GM18505 (cell line): ENCODE results near the gene RCAN3.
"Not testable (repeated sequence)": the region's sequence is repeated elsewhere in the genome, so short reads cannot be mapped to it uniquely, and the experiment has no call there.

Source experiments
- ATAC-seq: cut with Tn5 transposase; IDR thresholded peaks from one replicate; pipeline ENCODE4 v1.9.1; 2021; ENCODE audit not compliant: unreplicated experiment
- POLR2A ChIP-seq: IDR thresholded peaks from 4 replicates; pipeline ENCODE4 v1.6.1; 2011; ENCODE audit warnings: borderline replicate concordance; ENCODE audit not compliant: insufficient read depth, insufficient read length; ENCODE audit errors: extremely low read depth

RCAN3 gene

DNA sequence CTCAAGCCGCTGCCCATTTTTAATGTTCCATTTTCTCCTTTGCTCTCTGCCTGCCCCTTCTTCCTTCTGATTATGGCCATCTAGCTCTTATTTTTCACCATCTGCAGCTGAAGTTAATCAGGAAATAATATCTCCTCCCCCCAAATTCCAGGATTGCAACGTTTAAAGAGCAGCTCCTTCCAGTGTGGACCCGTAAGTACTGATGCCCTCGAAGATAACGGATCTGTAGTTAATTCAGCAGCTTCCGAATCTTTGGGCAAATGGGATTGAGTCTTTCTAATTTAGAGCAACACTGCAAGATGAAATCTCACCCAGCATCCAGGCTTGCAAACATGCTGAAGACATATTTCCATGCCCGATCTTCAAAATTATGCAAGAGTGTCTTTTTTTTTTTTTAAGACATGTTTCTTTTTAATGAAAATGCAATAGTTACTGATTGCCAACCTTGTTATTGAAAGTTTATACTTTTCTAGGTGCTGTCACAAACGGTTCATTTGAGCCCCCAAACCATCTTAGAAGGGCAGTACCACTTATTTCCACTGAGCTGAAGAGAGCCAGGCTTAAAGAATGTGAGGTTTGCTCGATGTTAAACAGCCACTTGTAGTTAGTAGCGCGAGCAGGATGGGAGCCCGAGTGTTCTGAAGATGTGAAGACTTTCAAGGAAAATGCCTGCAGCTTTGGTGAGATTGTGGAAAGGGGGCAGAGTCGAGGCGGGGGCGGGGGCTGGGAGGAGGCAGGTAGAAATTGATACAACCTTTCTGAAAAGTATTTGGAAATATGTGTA, 10.9 kb upstream of the RCAN3 start:
- TF ChIP-seq POLR2A: no peak
- ATAC-seq: no peak

DNA sequence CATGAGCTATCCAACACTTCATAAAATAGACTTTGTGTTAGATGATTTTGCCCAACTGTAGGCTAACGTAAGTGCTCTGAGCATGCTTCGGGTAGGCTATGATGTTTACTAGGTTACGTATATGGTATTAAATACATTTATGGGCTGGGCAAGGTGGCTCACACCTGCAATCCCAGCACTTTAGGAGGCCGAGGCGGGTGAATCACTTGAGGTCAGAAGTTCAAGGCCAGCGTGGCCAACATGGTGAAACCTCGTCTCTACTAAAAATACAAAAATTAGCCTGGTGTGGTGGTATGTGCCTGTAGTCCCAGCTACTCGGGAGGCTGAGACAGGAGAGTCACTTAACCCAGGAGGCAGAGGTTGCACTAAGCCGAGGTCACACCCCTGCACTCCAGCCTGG, 9.7 kb upstream of the RCAN3 start:
- not testable (repeated sequence) for ATAC-seq

DNA sequence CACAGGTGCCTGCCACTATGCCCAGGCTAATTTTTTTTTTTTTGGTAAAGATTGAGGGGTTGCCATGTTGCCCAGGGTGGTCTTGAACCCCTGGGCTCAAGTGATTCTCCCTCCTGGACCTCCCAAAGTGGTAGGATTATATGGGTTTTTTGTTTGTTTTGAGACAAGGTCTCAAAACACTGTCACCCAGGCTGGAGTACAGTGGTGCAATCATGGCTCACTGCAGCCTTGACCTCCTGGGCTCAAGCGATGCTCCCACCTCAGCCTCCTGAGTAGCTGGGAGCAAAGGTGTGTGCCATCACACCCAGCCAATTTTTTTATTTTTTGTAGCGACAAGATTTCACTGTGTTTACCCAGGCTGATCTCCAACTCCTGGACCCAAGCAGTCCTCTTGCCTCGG, 8.9 kb upstream of the RCAN3 start:
- TF ChIP-seq POLR2A: no peak
- no peak for ATAC-seq

DNA sequence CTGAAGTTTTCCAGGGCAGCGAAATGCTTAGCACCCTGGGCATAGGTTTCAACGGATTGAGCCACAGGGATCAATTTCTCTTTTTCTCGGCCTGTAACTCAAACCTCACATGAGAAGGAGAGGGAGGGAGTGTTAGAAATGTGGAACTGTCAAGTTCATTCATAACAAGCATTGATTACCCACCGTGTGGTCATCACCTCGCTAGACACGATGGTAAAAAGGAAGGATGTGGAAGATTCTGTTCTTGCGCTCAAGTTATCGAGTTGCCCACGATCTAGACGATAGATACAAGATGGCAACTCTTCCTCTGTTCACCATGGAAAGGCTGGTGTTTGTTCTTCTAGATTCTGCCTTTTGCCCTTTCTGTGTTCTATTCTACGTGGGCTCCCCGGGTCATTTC, 4.0 kb upstream of the RCAN3 start:
- ATAC-seq: no peak
- TF ChIP-seq POLR2A: no peak

DNA sequence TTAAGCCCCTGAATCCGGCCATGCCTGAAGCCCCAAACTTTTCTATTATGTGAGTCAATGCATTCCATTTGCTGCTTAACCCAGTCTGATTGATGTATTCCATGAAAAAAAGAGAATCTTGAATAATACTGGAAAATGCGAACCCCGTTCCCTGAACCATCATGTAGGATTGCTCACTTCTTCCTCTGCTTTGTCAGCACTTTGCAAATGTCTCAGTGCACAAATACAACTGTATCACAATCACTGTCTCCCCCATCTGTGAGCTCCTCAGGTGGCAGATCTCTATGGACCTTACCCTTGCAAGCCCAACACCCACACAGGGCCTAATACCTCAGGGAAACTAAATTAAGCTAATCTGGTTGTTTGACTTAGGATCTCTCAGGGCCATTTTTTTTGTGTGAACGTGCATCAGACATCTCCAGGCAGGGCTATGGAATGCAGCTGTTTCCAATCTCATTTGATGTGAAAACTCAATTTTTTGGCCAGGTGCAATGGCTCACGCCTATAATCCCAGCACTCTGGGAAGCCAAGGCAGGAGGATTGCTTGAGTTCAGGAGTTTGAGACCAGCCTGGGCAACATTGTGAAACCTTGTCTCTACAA, 2.1 kb upstream of the RCAN3 start:
- TF ChIP-seq POLR2A: no peak
- no peak for ATAC-seq

DNA sequence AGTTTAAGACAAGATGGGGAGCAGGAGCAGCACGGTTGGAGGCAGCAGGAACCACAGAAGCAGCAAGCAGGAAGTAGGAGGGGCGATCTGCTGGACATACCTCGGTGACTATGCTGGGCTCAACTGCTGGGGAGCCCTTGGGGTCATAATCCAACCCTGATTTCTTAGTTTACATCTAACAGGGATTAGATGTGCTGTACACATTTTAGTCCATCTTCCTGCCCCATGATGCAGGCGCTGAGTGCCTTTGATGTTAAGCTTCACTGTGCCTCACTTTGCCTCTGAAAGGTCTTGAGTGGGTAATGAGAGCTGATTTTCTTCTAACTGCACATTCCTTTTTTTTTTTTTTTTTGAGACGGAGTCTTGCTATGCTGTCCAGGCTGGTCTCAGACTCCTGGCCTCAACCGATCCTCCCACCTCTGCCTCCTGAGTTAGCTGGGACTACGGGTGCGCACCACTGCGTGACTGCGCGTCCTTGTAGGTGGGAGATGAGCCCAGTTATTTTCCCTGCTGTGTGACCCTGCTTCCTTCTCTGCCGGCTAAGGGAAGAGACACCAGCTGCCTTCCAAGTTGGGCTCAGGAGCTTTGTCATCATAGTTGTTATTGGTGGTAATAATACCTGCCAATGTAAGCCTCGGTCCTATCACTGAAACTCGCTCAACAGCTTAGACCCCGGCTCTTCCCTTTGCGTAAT, 1.1 kb upstream of the RCAN3 start:
- no peak for TF ChIP-seq POLR2A
- no peak for ATAC-seq

DNA sequence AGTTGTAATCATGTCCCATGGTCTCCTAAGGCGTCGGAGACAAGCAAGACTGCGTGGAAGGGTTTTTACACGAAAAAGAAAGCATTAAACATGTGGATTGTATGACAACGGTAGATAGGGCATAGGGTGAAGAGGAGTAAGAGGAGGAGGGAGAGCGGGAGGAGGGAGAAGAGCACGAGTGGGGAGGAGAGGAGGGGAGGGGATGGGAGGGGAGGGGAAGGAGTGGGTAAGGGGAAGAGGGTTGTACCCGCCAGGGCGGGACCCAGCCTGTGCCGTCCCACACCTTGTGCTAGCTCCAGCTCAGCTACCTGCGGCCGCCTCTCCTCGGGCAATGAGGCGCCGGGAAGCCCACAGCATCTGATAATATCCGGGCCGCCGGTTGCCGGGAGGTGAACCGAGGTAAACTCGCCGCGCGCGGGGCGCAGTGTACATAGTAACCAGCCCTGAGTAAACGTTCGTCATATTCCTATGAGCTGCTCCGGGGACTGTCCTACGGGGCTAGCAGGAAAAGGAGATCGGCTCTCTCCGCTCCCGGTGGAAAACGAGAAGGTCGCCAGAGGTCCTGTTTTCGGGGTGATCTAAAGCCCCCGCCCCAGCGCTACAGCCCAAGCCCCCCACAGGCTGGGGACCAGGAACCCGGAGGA, 449 bp upstream of the RCAN3 start:
- ATAC-seq: no peak
- no peak for TF ChIP-seq POLR2A

DNA sequence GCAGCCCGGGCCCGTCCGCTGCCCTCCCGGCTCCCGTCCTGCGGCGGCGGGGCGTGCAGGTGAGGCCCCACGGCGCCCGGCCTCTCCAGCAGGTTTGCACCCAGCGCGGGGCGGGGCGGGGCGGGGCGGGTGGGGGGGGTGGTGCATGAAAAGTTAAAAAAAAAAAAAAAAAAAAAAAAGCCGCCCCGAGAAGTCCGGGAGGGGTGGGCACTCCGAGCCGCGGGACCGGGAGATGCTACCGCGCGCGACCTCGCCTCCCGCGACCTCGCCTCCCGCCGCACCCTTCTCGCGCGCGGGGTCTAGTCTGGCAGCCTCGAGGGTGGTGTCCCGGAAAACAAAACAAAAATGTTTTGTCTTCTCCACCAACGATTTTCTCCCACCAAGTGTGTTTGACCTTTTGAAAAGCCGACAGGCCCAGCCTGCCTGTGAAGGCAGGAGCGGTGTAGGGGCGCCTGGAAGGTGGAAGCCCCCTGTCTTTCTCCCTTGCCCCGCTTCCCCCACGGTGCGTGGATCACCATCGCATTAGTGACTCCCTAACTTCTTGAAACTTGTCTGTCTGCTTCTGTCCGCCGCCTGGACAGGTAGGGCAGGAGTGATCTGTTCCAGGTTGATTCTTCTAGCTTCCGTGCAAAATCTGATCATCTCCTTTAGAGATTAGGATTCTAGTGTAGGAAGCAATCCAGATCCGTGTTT, 569 bp downstream of the RCAN3 start:
- TF ChIP-seq POLR2A: no peak
- no peak for ATAC-seq

DNA sequence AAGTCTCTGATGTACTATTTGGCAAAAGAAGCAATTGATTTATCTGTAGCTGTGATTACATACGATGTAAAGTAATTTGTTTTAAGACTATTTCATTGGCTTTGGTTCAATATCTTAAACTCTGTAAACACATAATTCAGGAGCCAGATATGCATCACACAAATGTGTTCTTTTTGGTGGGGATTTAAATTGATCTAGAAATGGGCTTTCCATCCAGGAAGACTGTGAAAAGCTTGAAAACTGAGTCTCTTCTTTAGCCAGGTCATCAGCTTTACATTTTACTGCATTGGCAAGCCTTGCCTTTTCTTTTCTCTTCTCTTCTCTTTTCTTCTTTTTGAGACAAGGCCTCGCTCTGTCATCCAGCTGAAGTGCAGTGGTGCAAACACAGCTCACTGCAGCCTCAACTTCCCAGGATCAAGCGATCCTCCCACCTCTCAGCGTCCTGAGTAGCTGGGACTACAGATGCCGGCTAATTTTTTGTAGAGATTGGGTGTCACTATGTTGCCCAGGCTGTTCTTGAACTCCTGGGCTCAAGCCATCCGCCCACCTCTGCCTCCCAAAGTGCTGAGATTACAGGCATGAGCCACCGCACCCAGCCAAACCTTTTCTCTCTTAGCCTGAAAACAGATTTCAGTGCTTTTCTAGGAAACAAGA, 1.4 kb downstream of the RCAN3 start:
- ATAC-seq: no peak
- TF ChIP-seq POLR2A: no peak

DNA sequence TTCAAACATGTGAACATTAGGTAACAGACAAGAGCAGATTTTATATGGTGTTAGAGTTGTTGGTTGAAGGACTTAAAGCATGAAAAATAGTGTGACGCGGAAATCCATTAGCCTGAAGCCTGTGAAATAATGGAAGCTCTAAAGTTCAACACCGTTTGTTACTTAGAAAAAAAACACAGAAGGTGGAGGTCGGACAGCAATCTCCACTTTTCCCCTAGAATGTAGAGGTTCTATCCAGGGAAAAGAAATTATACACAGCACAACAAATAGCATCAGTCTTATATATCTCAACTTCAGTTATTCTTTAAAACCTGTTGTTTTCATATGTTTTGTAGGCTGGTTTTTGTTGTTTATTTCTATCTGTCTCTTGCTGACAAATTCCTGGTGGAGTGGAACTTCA, 1.9 kb downstream of the RCAN3 start:
- no peak for ATAC-seq
- no peak for TF ChIP-seq POLR2A

DNA sequence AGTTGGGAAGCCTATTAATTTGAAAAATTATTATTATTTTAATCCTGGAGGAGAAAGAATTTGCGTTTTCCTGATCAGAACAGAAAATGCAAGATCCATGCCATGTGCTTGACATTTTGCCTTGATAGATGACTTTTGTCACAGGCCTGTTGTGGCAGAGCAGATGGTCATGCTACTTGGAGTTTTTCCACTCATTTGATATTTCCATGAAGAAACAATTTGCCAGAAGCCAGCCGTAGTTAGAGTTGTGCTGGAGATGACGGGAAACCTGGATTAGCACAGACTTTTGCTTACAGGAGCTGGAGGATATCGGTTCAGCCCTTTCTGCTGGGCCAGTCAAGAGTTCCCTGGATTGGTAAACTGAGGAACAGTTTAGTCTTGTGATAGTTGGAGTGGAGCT, 3.2 kb downstream of the RCAN3 start:
- no peak for TF ChIP-seq POLR2A
- ATAC-seq: no peak

DNA sequence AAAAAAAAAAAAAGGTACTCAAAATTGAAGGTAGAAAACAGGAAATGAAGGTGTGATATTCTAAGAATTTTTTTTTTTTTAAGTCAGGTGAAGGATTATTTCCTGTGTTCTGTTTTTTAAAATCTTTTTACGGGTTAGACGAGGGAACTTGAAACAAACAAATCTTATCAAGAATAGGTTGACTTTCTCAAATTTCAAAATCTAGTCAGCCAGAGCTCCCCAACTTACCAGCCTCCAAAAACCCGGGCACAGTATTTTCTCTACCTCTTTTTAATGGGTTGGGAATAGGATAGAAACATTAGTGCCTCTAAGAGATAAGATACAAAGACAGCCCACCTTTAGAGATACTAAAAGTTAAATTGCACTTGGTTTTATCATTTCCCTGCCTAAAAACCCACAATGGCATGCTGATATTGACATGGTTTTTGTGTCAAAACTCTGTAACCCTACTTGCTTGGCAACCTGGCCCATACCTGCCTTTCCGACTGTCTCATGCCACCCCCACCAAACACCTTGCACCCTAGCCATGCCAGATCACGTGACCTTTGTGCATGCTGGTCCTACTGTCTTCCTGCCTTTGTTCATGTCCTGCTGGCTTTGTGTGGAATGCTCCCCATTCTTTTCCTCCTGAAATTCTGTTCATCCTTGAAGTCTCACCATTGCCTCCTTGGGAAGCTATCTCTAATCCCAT, 4.2 kb downstream of the RCAN3 start:
- no peak for TF ChIP-seq POLR2A
- ATAC-seq: no peak

DNA sequence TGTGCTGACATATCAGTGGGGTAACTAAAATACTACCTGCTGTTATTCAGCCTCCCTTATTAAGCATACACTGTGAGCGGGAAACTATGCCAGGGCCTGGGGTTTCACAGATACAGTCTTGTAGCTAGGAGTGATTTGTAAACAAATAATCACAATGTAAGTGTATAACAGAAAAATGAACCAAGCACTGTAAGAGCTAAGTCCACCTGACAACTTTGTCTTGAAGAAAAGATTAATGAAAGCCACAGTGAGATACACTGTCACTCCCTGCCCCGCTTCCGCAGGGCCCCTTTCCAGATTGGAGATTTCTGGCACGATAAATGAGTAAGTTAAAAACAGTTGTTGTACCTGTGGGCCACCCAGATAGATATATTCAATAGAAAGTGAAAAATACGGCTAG, 4.8 kb downstream of the RCAN3 start:
- ATAC-seq: no peak
- TF ChIP-seq POLR2A: no peak

DNA sequence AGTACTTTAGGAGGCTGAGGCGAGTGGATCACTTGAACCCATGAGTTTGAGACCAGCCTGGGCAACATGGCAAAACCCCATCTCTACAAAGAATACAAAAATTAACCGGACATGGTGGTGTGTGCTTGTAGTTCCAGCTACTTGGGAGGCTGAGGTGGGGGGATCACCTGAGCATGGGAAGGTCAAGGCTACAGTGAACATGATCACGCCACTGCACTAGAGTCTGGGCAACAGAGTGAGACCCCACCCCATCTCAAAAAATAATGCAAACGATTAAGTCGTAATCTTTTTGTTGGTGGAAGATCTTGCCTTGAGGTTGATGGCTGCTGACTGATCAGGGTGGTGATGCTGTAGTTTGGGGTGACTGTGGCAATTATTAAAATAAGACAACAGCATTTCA, 6.3 kb downstream of the RCAN3 start:
- no peak for ATAC-seq
- no peak for TF ChIP-seq POLR2A
